ENCODE results near the gene RAB23. TPM values are rescaled to one million over a fixed set of nuclear protein-coding genes. Genes with fewer than 3 reads are reported as not detected.

The RAB23 gene
- total RNA-seq, 1 experiment from 2014 or later: 11.7 TPM

DNA sequence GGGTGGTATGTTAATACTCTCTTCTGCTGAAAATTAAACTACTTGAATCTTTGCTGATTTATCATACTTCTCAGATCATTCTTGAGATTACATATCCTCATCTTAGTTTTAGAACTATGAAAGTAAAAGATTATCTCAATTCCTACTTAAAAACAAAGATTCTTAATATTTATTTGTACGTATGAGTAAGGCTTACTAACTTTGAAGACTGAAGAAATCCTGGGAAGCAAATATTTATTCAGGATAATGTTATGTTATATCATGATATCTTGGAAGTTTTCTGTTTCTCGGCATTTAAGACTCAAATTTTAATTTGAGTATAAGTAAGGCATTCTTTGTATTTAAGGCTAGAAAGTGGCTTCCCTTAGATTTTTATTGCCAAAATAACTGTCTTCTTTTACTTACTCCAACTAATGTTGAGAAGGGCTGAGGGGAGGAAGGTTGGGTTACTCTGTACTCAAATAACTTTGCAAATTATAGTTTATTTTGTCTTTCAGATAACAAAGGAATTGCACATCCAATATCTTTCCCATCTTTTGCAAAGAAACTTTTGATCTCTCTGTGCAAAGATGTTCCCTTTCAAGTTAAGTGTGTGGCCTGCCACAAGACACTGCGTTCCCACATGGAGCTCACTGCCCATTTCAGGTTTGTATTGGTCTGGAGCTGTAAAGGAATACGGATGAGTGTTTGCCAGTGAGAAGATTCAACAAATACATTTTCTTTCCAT lies 80.5 kb downstream of the RAB23 start:
- H3K9me2 ChIP-seq (ENCODE audit: insufficient read depth): no peaks in the 10 kb centered on the region
- H3K4me2 ChIP-seq (ENCODE audit: low read length): no peak overlapping the region
- POLR2A ChIA-PET: no interaction called here
- CTCF ChIA-PET: no interaction called here
- intact Hi-C loops (cut with micrococcal nuclease): no loop called here
- H3K9ac ChIP-seq (ENCODE audit: low read length): no peak overlapping the region
- no peak for ATAC-seq
- no peaks in the 10 kb centered on the region for H3K27me3 ChIP-seq (ENCODE audit: insufficient read depth, low read length)
- H3K27ac ChIP-seq (ENCODE audit: low read depth, low read length): no peak overlapping the region
- peaks cover 0 to 4% of the 10 kb centered on the region in 2 experiments; a peak in 1 of 4 replicates for H3K36me3 ChIP-seq (ENCODE audit: control insufficient read depth in 1 of 2, insufficient read depth in 2 of 2, low read length in 2 of 2)
- DNase-seq (ENCODE audit: low read depth, low spot score): no peak
- no peak overlapping the region for H2AFZ ChIP-seq (ENCODE audit: low read depth, low read length, poor library complexity, severe bottlenecking)
- H3K4me3 ChIP-seq (replicated peaks in 1 of 2; ENCODE audit: low read depth in 1 of 2, low read length in 2 of 2): no peak overlapping the region
- H4K20me1 ChIP-seq (ENCODE audit: insufficient read depth): no peaks in the 10 kb centered on the region
- no peaks in the 10 kb centered on the region for H3K9me3 ChIP-seq (ENCODE audit: control insufficient read depth in 1 of 2, insufficient read depth in 1 of 2, low read depth in 1 of 2, low read length in 2 of 2)
- H3K79me2 ChIP-seq (ENCODE audit: insufficient read depth, low read length): no peaks in the 10 kb centered on the region
- RAD21 ChIA-PET (ENCODE audit: low non-redundant PET in 1 of 2, low total read pairs in 2 of 2, uncharacterized antibody in 2 of 2, unreplicated experiment in 2 of 2): no interaction called here
- no peaks in the 10 kb centered on the region for H3K4me1 ChIP-seq (ENCODE audit: control insufficient read depth in 1 of 2, insufficient read depth in 2 of 2, low read length in 2 of 2)
- BruUV-seq (replicated peaks): no TSS peak
- no peak for TF ChIP-seq ZFX (IDR thresholded peaks at IDR 0.05)
- TF ChIP-seq EGR1 (IDR thresholded peaks at IDR 0.05; ENCODE audit: low read depth): no peak
- TF ChIP-seq SIN3A (IDR thresholded peaks at IDR 0.05; ENCODE audit: low read depth): no peak
- TF ChIP-seq, protein P1, sequence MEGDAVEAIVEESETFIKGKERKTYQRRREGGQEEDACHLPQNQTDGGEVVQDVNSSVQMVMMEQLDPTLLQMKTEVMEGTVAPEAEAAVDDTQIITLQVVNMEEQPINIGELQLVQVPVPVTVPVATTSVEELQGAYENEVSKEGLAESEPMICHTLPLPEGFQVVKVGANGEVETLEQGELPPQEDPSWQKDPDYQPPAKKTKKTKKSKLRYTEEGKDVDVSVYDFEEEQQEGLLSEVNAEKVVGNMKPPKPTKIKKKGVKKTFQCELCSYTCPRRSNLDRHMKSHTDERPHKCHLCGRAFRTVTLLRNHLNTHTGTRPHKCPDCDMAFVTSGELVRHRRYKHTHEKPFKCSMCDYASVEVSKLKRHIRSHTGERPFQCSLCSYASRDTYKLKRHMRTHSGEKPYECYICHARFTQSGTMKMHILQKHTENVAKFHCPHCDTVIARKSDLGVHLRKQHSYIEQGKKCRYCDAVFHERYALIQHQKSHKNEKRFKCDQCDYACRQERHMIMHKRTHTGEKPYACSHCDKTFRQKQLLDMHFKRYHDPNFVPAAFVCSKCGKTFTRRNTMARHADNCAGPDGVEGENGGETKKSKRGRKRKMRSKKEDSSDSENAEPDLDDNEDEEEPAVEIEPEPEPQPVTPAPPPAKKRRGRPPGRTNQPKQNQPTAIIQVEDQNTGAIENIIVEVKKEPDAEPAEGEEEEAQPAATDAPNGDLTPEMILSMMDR (IDR thresholded peaks at IDR 0.05 in 2 of 3, conservative IDR thresholded peaks at IDR 0.05 in 1 of 3; ENCODE audit: borderline replicate concordance in 1 of 3, insufficient read depth in 1 of 3, low read depth in 2 of 3, low read length in 2 of 3): no peak
- no peak for TF ChIP-seq SP1 (IDR thresholded peaks at IDR 0.05; ENCODE audit: low read depth)
- no peak for TF ChIP-seq SRF (IDR thresholded peaks at IDR 0.05; ENCODE audit: low read depth)
- TF ChIP-seq JUND (IDR thresholded peaks at IDR 0.05): no peak
- no peak for TF ChIP-seq POLR2A (IDR thresholded peaks at IDR 0.05; ENCODE audit: borderline replicate concordance, extremely low read depth, insufficient read depth, insufficient read length)
- TF ChIP-seq POLR2AphosphoS5 (IDR thresholded peaks at IDR 0.05; ENCODE audit: low read depth, low read length): no peak

DNA sequence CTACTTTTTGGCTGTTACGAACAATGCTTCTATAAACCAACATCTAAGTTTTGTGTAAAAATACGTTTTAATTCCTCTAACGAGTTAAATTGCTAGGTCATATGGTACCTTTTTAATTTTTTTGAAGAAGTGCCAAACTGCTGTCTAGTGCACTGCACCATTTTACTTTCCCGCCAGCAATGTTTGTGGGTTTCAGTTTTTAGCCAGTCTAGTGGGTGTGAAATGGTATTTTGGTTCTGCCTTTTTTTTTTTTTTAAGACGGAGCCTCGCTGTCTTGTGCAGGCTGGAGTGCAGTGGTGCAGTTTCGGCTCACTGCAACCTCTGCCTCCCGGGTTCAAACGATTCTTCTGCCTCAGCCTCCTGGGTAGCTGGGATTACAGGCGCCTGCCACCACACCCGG lies 84.1 kb downstream of the RAB23 start:
- intact Hi-C loops (cut with micrococcal nuclease): no loop called here
- TF ChIP-seq TCF7L2 (IDR thresholded peaks at IDR 0.05; ENCODE audit: borderline replicate concordance, extremely low read depth, insufficient read depth, insufficient read length): no peak
- TF ChIP-seq, protein P2, sequence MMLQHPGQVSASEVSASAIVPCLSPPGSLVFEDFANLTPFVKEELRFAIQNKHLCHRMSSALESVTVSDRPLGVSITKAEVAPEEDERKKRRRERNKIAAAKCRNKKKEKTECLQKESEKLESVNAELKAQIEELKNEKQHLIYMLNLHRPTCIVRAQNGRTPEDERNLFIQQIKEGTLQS (IDR thresholded peaks at IDR 0.05): no peak
- no peak for TF ChIP-seq SP1 (IDR thresholded peaks at IDR 0.05; ENCODE audit: low read depth)
- no peak for TF ChIP-seq JUND (IDR thresholded peaks at IDR 0.05)
- TF ChIP-seq CBX3 (IDR thresholded peaks at IDR 0.05; ENCODE audit: low read depth): no peak
- TF ChIP-seq, protein P3, sequence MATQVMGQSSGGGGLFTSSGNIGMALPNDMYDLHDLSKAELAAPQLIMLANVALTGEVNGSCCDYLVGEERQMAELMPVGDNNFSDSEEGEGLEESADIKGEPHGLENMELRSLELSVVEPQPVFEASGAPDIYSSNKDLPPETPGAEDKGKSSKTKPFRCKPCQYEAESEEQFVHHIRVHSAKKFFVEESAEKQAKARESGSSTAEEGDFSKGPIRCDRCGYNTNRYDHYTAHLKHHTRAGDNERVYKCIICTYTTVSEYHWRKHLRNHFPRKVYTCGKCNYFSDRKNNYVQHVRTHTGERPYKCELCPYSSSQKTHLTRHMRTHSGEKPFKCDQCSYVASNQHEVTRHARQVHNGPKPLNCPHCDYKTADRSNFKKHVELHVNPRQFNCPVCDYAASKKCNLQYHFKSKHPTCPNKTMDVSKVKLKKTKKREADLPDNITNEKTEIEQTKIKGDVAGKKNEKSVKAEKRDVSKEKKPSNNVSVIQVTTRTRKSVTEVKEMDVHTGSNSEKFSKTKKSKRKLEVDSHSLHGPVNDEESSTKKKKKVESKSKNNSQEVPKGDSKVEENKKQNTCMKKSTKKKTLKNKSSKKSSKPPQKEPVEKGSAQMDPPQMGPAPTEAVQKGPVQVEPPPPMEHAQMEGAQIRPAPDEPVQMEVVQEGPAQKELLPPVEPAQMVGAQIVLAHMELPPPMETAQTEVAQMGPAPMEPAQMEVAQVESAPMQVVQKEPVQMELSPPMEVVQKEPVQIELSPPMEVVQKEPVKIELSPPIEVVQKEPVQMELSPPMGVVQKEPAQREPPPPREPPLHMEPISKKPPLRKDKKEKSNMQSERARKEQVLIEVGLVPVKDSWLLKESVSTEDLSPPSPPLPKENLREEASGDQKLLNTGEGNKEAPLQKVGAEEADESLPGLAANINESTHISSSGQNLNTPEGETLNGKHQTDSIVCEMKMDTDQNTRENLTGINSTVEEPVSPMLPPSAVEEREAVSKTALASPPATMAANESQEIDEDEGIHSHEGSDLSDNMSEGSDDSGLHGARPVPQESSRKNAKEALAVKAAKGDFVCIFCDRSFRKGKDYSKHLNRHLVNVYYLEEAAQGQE (IDR thresholded peaks at IDR 0.05; ENCODE audit: low read depth): no peak
- TF ChIP-seq ZFX (IDR thresholded peaks at IDR 0.05): no peak
- TF ChIP-seq SRF (IDR thresholded peaks at IDR 0.05; ENCODE audit: low read depth): no peak
- TF ChIP-seq POLR2AphosphoS5 (IDR thresholded peaks at IDR 0.05; ENCODE audit: low read depth, low read length): no peak
- no peak for TF ChIP-seq EZH2phosphoT487 (IDR thresholded peaks at IDR 0.05; ENCODE audit: borderline replicate concordance)
- TF ChIP-seq YY1 (IDR thresholded peaks at IDR 0.05; ENCODE audit: extremely low read depth, insufficient replicate concordance, low read depth, low read length): no peak

More for the DNA sequence above, 84.1 kb downstream of the RAB23 start:
- H3K4me3 ChIP-seq (replicated peaks in 1 of 2; ENCODE audit: low read depth in 1 of 2, low read length in 2 of 2): no peak overlapping the region
- ATAC-seq: no peak
- no peaks in the 10 kb centered on the region for H3K27me3 ChIP-seq (ENCODE audit: insufficient read depth, low read length)
- no peak for DNase-seq (ENCODE audit: low read depth, low spot score)
- no peaks in the 10 kb centered on the region for H3K79me2 ChIP-seq (ENCODE audit: insufficient read depth, low read length)
- ChIA-PET RAD21 (ENCODE audit: low non-redundant PET in 1 of 2, low total read pairs in 2 of 2, uncharacterized antibody in 2 of 2, unreplicated experiment in 2 of 2) (no interaction called here), CTCF (no interaction called here), POLR2A (no interaction called here)
- H2AFZ ChIP-seq (ENCODE audit: low read depth, low read length, poor library complexity, severe bottlenecking): no peak overlapping the region
- peaks cover 8 to 9% of the 10 kb centered on the region in 2 experiments; a peak in 3 of 4 replicates for H3K36me3 ChIP-seq (ENCODE audit: control insufficient read depth in 1 of 2, insufficient read depth in 2 of 2, low read length in 2 of 2)
- no peaks in the 10 kb centered on the region for H3K4me1 ChIP-seq (ENCODE audit: control insufficient read depth in 1 of 2, insufficient read depth in 2 of 2, low read length in 2 of 2)
- no peak overlapping the region for H3K27ac ChIP-seq (ENCODE audit: low read depth, low read length)
- no peaks in the 10 kb centered on the region for H4K20me1 ChIP-seq (ENCODE audit: insufficient read depth)
- no peak overlapping the region for H3K9ac ChIP-seq (ENCODE audit: low read length)
- H3K4me2 ChIP-seq (ENCODE audit: low read length): no peak overlapping the region
- BruUV-seq (replicated peaks): no TSS peak
- H3K9me3 ChIP-seq (ENCODE audit: control insufficient read depth in 1 of 2, insufficient read depth in 1 of 2, low read depth in 1 of 2, low read length in 2 of 2): no peaks in the 10 kb centered on the region
- no peaks in the 10 kb centered on the region for H3K9me2 ChIP-seq (ENCODE audit: insufficient read depth)

All from HCT116 (cell line).